Stromal cell of bone marrow (primary cell): ENCODE data around the gene TCERG1.

Experiments
- DNase-seq: peaks from one replicate; pipeline ENCODE4 v3.0.0-alpha.2; 2012; ENCODE audit warnings: low read depth

The TCERG1 gene

DNA sequence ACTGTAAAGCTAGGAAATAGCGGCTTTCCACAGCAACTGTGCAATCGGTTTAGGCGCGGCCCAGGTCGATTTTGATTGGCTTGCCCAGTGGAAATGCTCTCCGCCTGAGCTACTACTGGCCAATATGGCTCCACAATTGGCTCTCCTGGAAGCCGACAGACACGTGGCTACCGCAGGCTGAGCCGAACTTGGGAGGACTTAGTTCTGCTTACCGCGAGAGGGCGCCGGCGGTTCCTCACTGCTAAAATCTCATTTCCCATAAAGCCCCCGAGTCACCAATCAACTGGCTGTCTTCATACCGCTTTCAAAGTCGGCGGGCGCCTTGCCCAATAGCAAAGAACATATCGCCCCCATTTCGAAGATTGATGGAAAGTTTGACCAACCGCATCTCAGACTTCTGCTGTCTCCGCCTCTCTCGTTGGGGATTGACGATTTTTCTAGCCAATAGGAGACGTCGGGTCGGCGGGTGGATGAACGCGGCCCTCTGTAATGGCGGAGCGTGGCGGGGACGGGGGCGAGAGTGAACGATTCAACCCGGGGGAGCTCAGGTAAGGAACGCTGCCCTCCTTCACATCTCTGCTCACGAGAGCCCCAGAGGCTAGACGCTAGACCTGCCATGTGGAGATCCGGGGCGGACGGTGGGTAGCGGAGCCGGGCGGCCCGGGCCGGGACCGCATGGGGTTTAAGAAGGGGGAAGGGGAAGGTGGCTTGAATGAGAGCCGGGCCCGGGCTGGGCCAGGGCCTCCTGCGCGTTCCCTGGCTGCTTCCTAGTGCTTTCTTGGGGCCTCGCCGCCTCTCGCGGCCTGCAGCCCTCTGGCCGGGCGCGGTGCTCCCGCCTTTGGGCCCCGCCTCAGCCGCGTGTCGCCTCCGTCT is at the start of gene TCERG1:
Gene TCERG1 (plus strand): TSS at position 473 of the 873 bp plus-strand sequence. CDS start 17 bp downstream, at position 490.
- peak; percentile 100 for DNase-seq

DNA sequence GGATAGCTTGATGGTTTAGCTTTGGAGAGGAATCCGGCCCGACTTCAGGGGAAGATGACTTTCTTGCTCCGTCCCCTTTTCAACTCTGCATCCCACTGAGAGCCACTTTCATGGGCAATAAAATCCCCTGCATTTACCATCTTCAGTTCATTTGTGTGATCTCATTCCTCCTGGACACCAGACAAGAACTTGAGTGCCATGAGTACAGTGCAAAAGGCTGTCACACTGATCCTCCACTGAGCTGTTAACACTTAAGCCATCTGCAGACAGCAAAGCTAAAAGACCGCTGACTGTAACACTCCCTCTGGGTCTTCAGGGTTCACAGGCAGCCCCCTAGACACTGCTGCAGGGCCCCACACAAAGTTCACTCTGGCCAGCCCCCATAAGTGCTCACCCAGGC is 48.3 kb upstream of the TCERG1 start:
- DNase-seq: no peak

DNA sequence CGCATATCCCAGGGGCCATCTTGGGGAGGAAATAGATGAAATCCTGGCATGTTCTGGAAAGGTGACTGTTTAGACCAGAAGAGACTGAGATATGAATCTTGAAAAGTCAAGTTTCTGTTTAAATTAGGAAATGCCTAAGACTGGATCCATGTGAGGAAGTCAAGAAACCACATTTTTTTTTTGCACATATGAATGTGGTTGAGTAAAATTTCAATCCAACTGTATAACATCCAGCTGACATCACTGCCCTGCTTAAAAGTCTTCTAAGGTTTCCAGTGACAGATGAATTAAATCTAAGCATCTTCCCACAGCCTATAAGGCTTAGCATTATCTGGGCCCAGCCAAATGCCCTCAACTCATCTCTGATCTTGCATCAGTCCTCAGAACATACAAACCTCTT is 47.7 kb upstream of the TCERG1 start:
- no peak for DNase-seq

DNA sequence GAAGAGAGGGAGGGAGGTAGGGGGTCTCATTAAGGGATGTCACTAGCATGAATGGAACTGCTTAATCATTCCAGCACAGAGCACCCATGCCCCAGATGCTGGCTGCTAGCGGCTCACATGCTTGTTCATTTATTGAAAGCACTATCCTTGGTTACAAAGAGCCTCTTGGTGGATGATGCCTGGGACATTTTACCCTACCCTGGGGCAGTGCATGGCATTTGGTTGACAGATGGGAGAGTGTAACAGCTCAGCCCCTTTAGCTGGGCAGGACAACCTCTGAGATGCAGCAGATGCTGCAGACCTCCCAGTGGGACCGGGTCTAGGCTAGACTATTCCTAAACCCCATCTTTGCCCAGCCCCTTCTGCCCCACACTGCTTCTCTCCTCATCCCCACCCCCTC is 46.9 kb upstream of the TCERG1 start:
- no peak for DNase-seq

DNA sequence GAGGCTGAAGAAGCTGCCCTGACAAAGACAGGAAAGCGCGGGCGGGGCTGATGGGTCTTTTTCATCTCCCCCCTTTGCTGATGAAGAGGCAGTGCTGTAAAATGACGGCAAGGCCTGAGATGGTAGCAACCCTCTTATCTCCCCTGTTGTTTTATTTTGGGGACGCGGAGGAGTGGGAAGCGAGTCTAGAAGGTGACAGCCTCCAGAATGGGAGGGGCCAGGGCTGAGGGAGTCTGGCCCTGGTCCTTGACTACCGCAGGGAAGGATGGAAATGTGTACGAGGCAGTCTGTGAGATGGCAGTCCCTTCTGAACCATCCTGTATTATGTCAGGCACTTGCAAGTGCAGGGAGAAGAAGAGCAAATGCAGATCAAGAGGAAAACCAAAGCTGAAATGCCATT is 46.1 kb upstream of the TCERG1 start:
- no peak for DNase-seq

DNA sequence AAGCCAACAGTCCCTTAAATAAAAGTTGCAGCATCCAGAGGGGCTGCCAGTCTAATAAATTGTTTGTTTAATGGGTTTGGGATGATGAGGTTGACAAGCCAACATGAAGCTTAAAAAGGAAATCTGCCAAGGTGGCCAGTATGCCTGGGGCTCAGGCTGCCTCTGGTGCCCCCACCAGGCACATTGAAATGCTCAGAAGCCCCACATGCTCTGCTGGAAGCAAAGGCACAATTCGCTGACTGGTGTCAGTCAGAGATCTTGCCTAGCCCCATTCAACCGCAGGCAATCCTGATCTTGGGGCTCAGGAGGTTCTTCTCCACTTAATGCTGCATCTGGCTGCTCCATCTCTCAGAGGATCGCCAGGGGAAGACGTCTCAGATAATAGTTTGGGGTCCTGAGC is 44.2 kb upstream of the TCERG1 start:
- no peak for DNase-seq

DNA sequence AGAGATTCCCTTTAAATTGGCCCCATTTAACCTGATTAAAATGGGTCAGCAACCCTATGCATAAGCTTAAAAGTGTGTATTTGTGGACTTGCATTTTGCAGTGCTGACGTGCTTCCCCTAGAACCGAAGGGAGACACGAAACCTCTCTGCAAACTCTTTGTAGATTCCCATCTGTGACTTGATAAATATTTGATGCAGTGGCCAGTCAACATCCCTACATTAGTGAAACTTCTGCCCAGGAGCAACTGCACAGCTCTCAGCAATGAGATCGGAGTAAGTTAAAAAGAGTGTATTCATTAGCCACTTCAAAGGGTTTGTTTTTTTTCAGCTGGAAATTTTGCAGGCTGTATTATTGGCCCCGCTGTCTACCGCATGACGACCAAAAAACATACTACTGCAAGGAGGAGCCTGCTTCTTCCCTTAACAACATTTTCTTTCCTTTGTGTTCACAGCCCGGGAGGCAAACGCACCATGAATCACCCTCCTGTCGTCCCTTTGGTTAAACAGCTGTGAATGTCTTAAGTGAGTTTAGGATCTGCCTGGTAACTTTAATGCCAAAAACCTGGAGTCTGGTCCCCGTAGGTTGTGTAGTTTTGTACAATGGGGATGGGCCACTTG is 38.0 kb upstream of the TCERG1 start:
- peak; percentile 15 for DNase-seq

DNA sequence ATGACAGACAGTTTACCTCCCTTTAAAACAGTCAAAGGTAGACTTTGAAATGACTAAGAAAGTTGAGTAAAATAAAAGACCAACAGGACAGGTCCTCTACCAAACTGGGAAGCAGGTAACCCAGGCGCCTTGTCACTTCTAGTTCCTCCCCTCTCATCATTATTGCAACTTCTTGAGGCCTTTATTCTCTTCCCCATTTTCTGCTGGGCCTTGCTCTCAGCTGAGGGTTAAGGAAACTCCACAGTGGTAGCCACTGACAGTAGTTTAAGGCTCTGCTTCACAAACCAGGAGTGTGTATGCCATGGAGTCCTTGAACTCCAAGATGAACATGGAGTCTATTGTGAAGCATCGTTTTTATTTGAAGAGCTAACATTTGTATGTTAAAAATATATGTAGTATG is 36.9 kb upstream of the TCERG1 start:
- no peak for DNase-seq

DNA sequence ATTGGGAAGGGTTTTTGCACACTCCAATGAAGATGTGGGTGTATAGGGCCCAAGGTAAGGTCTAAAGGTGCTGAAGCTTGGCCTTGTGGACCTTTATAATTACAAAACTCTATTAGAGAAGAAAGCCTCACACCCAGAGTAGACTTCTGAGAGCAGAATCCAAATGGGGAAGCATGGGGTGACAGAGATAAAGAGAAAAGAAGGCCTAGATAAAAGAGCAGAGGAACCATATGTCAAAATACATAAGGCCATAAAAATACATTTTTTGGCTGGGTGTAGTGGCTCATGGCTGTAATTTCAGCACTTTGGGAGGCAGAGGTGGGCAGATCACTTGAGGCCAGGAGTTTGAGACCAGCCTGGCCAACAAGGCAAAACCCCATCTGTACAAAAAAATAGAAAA is 27.4 kb upstream of the TCERG1 start:
- DNase-seq: no peak

DNA sequence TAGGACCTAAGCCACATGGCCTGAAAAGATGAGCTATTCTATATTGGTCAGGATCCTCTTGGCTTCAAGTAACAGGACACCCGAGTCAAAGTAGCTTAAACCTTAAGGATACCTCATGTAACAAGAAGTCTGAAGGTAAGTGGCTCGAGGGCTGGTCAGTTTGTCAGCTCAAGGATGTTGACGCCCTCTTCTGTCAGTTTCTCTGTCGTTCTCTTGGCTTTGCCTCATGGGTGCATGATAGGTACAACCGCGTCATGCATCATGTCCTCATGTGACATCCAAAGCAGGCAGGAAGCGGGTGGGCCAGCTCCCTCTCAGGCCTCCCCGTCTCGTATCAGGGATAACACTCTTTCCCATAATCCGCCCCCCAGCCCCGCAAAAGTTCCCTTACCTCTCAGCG is 22.1 kb upstream of the TCERG1 start:
- no peak for DNase-seq

DNA sequence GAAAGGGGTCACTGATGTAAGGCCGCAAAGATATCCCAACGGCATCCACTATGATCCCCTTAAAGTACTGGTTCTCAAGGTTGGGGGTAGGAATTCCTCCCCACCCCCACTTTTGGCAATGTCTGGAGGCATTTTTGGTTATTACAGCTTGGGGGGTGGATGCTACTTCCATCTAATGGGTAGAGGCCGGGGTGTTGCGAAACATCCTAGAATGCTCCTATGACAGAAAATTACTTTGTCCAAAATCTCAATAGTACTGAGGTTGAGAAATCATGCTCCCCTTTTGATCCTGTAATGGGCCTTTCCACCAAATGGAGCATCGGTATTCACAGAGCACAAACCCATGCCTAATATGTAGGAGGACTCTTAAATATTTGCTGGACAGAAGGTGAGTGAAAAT is 20.8 kb upstream of the TCERG1 start:
- DNase-seq: no peak

DNA sequence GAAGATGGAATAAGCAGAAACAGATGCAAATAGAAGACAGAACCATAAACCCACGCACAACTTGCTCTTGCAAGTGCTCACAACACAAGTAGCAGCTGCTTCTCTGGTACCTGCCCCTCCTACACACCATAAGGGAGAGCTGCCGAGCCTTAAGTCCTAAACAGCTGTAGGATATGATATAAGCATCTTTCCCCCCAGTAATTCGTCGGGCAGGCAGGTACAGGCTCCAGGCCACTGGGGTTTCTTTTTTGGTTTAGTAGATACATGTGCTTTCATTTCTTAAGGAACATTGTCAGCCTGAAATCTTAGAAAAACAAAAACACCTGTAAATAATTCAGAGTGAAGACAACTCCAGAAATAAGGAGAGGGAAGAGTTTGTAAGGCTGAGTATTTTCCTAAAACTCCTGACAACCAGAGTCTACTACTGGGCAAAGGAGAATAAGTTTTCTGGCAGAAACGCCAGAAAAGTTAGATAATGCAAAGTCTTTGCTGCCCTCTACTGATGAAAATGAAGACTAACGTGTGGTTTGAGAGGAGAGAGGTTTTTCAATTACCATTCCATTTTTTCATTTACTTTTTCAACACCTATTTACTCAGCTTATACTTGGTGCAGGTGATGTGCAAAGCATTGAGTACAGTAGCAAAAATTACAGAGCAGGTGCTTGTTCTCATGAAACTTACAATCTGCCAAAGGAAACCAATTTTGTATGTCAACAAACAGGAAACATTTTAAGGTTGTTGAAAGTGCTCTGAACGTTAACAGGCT is 20.1 kb upstream of the TCERG1 start:
- peak; percentile 45 for DNase-seq

DNA sequence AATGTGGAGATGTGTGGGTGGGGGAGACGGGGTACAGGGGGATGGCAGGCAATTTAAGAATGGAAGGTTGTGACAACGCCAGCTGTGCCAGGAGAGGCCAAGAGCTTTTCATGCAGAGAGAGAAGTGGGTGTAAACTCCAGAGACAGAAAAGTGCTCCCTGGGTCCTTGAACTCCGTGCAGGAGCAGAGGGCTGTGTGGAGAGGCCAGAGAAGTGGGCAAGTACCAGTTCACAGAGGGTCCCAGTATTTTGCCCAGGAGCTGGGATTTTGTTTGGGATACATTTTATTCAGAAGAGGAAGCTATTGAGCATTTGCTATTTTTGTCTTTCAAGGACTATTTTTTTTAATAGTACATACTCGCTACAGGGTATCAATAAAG is 19.5 kb upstream of the TCERG1 start:
- DNase-seq: no peak

DNA sequence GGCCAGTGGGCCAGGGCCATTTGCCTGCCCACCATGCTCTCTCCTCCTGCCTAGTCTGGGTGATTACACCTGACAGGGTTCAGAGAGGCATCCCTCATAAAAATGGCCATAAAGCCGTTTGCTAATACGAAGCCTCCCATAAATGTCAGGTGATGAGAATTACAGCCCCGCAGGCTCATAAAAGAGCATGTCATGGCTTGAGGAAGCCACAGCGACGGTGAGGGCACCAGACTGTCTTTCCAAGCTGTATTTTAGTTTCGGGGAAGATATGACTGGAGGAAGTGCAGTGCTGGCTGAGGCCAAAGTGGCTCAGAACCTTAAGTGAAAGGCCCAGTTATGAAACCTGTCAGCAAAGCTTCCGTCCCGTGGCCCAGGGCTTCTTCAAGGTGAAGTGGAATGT is 18.5 kb upstream of the TCERG1 start:
- no peak for DNase-seq

DNA sequence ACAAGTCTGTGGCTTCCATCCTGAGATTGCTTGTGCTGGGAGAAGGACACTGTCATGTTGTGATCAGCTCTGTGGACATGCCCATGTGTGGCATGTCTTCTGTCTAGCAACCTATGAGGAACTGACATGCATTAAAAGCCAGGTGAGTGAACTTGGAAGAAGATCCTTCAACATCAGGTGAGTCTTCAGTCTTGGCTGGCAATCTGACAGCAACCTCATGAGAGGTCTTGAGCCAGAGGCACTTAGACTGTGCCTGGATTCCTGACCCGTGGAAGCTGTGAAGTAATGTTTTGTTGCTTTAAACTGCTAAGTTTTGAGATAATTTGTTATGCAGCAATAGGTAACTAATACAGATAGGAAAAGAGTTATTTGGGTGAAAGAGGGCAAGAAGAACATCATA is 6.8 kb upstream of the TCERG1 start:
- no peak for DNase-seq

DNA sequence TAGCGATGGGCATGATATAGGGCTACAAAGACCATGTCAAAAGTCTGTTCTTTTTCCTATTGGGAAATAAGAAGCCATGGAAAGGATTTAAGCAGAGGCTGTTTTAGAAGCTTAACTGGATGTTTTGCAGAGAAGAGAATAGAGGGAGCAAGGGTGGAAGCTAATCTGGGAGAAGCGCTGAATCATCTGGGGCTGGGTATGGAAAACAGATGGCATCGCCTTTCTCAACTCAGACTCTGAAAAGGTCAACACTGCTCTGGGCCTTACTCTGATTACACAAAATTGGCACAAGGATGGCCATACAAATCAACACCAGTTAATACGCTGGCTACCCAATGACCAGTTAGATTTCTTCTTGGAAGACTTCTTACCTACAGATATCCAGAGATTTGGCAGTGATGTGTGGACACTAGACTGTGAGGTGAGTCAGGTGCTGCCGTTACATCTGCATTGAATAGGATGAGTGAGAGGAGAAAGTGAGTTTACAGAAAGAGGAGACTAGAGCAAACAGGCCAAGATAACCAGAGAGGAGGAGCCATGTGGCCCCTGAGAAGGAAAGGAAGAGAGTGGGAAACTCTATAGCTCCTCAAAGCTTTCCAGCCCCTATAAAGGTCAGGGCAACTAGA is 6.2 kb upstream of the TCERG1 start:
- no peak for DNase-seq

DNA sequence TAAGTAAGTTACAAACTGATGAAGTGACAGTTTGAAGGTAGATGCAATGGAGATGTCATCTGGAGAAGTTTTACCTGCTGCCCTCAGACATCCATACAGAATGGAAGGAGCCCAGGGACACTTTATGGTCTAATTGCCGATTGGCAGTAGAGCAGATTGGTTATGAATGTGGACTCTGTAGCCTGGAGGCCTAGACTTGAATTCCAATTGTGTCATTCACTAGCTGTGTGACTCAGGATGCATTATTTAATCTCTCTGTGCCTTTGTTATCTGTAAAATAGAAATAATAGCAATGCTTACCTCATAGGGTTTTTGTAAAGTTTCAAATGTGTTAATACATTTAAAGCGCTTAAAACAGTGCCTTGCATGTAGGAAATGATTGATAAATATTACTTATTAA is 5.2 kb upstream of the TCERG1 start:
- no peak for DNase-seq

DNA sequence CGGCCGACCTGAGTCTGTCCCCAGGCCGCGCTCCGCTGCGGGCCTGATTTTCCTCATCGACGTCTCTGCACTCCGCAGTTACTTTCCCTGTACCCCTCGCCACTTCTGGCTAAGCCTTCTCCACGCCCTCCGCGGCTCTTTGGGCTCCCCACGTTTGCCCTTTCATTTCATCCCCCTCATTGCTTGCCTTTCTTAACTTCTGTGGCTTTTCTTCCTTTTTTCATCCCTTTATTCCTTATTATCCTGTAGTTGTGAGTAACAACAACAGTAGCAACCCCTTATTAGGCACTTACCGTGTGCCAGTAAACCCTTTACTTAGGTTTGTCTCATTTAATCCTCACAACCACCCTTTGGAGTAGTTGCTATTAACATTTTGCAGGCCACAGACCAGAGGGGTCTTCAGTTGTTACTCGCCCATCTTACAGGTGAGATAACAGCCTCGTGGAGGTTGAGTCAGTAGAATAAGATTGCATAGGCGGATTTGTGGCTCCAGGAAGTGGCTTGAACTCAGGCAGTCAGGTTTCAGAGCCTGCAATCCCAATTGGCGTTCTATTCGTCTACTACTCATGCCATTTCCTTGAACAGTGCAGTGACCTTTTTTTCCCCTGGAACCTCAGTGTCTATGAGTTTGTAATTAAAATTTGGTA is 724 bp downstream of the TCERG1 start:
- DNase-seq: no peak

DNA sequence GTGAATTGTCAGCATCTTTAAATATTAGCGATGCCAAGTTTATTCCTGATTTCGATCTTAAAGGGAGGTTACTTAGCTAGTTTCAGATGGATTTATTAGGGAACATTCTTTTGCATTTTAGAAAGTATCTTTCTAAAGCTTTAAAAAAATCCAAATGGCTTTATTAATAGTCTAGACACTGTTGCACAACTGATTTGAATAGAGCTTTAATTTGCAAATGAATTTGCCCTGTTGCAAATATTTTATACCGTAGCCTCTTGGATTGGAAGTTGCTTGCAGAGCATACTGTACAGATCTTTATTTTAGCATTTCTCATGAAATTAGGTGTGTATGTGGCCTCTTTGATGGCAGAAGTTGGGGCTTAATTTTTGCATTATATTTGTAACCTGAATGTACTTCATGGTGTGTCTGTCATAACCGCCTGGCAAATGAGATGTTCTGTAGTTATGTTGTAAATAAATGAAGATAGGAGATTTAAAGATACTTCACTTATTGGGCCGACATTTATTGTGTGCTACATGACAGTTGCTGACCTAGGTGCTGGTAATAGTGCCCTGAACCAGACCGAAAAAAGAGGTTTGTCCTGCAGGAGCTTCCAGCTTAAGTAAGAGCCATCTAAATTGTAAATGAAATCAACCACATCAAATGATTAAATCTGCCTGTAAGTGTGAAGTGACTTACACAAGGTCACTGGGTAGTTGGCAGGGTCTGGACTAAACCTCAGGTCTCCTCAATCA is 1.8 kb downstream of the TCERG1 start:
- no peak for DNase-seq

DNA sequence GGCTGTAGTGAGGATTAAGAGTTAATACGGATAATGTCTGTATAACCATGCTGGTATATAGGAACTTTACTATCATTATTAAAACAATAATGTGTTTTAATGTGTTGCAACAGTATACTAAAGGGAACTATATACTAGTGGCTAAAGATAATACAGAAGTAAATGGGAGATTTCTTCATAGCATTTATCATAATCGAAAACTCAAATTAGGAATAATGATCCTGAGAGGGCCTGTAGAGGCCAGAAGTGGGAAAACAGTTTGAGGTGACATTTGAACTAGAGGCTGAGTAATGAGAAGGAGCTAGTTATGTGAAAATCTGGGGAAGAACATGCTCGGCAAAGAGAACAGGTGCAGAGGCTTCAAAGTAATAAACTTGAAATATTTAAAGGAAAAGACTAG is 2.9 kb downstream of the TCERG1 start:
- DNase-seq: no peak

DNA sequence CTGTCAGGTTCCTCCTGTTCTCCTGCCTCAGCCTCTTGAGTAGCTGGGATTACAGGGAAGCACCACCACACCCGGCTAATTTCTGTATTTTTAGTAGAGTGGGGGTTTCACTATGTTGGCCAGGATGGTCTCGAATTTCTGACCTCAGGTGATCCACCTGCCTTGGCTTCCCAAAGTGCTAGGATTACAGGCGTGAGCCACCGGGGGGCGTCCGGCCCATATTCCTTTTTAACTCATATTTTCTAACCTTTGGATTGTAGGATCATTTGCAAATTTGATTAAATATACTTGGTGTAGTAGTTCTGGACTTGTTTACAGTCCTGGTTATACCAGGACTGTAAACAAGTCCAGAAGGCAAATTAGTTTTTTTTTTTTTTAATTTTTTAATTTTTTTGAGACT is 4.3 kb downstream of the TCERG1 start:
- DNase-seq: no peak
